Gastroesophageal sphincter (tissue), 3 donors: Measurements from ENCODE around the gene MAFG.

Source experiments
- CTCF ChIP-seq, 4 experiments: fragments of 200-600 bp in 2 of 4; fragments of 450-650 bp in 2 of 4; sonication (generic) in 1 of 4; IDR thresholded peaks; one replicate each; pipeline ENCODE4 v1.5.1; 2017 to 2019; ENCODE audit warnings: antibody characterized with exemption in 4 of 4, mild to moderate bottlenecking in 2 of 4, moderate library complexity in 2 of 4
- EP300 ChIP-seq: sonication (generic); formaldehyde crosslinking; IDR thresholded peaks from one replicate; pipeline ENCODE4 v1.6.1; 2017; ENCODE audit warnings: antibody characterized with exemption, mild to moderate bottlenecking
- POLR2AphosphoS5 ChIP-seq: sonication (generic); formaldehyde crosslinking; IDR thresholded peaks from one replicate; pipeline ENCODE4 v1.6.1; 2017; ENCODE audit warnings: antibody characterized with exemption

GRCh38 chr17:81939218-81939617 lies 11.7 kb upstream of the MAFG start:
- TF ChIP-seq CTCF (IDR thresholded peaks at IDR 0.05) (no peak), EP300 (no peak), POLR2AphosphoS5 (no peak)
